Stomach smooth muscle (tissue), 2 donors: ENCODE data around the gene GORASP2.
A peak's percentile ranks its signal among the peaks of the same experiment; 100 is the strongest.

Experiments
- H3K27ac ChIP-seq: one replicate; pipeline ENCODE4 v1.7.0; 2013; ENCODE audit warnings: mild to moderate bottlenecking, low read length, inconsistent platforms
- H3K27me3 ChIP-seq, 2 donors: one replicate each; pipeline ENCODE4 v1.7.0; 2013; ENCODE audit warnings: low read length in 2 of 2; ENCODE audit not compliant: insufficient read depth in 2 of 2, control insufficient read depth in 1 of 2
- H3K36me3 ChIP-seq, 2 donors: one replicate each; pipeline ENCODE4 v1.7.0; 2013; ENCODE audit warnings: low read length in 2 of 2; ENCODE audit not compliant: control insufficient read depth in 2 of 2, insufficient read depth in 2 of 2
- H3K4me1 ChIP-seq: one replicate; pipeline ENCODE4 v1.7.0; 2013; ENCODE audit warnings: low read length; ENCODE audit not compliant: control insufficient read depth, insufficient read depth
- H3K4me3 ChIP-seq, 2 donors: one replicate each; pipeline ENCODE4 v1.7.0; 2013; ENCODE audit warnings: low read length in 2 of 2
- H3K9ac ChIP-seq, 2 donors: one replicate each; pipeline ENCODE4 v1.7.0; 2013; ENCODE audit warnings: low read length in 2 of 2, mild to moderate bottlenecking in 1 of 2
- H3K9me3 ChIP-seq, 2 donors: one replicate each; pipeline ENCODE4 v1.7.0; 2013; ENCODE audit warnings: low read length in 2 of 2; ENCODE audit not compliant: control insufficient read depth in 2 of 2
- donor health status: healthy.
- donor health status: Pancreatic carcinoma.

GORASP2 gene

GRCh38 chr2:170923799-170924198 lies 5.3 kb upstream of the GORASP2 start:
- H3K9ac ChIP-seq = no peak overlapping the region
- no peaks in the 10 kb centered on the region for H3K9me3 ChIP-seq
- H3K27ac ChIP-seq = no peak overlapping the region
- no peak overlapping the region for H3K4me3 ChIP-seq
- H3K36me3 ChIP-seq = no peaks in the 10 kb centered on the region
- no peaks in the 10 kb centered on the region for H3K27me3 ChIP-seq
- H3K4me1 ChIP-seq = peaks cover 4% of the 10 kb centered on the region

GRCh38 chr2:170924969-170925368 lies 4.1 kb upstream of the GORASP2 start:
- Histone ChIP-seq H3K9me3 (no peaks in the 10 kb centered on the region), H3K36me3 (no peaks in the 10 kb centered on the region), H3K4me3 (no peak overlapping the region), H3K4me1 (peaks cover 5% of the 10 kb centered on the region), H3K27me3 (no peaks in the 10 kb centered on the region), H3K9ac (no peak overlapping the region), H3K27ac (no peak overlapping the region)

GRCh38 chr2:170925923-170926322 lies 3.1 kb upstream of the GORASP2 start:
- Histone ChIP-seq H3K27ac (no peak overlapping the region), H3K4me1 (peaks cover 12% of the 10 kb centered on the region), H3K4me3 (no peak overlapping the region), H3K9ac (no peak overlapping the region), H3K9me3 (no peaks in the 10 kb centered on the region), H3K36me3 (no peaks in the 10 kb centered on the region), H3K27me3 (no peaks in the 10 kb centered on the region)

GRCh38 chr2:170926743-170927297 lies 2.2 kb upstream of the GORASP2 start:
- Histone ChIP-seq H3K27ac (no peak overlapping the region), H3K36me3 (no peaks in the 10 kb centered on the region), H3K27me3 (no peaks in the 10 kb centered on the region), H3K9me3 (no peaks in the 10 kb centered on the region), H3K9ac (no peak overlapping the region), H3K4me1 (peaks cover 12% of the 10 kb centered on the region), H3K4me3 (no peak overlapping the region)

- H3K27me3 ChIP-seq = no peaks in the 10 kb centered on the region
- peaks cover 12% of the 10 kb centered on the region for H3K4me1 ChIP-seq
- peak overlapping the region; percentile 79 to 83 for H3K9ac ChIP-seq
- H3K9me3 ChIP-seq = no peaks in the 10 kb centered on the region
- H3K4me3 ChIP-seq = peak overlapping the region; percentile 72 to 88
- H3K36me3 ChIP-seq = no peaks in the 10 kb centered on the region
- peak overlapping the region; percentile 73 for H3K27ac ChIP-seq
These were observed 823 bp upstream of the GORASP2 start for GRCh38 chr2:170928036-170928823.

GRCh38 chr2:170929686-170930050 lies 615 bp downstream of the GORASP2 start:
- Histone ChIP-seq H3K4me3 (peak overlapping the region; percentile 88 to 95), H3K36me3 (no peaks in the 10 kb centered on the region)

GRCh38 chr2:170930131-170930990 lies 1.3 kb downstream of the GORASP2 start:
- Histone ChIP-seq H3K4me1 (peaks cover 12% of the 10 kb centered on the region), H3K36me3 (no peaks in the 10 kb centered on the region), H3K27ac (peak overlapping the region; percentile 79), H3K9me3 (no peaks in the 10 kb centered on the region), H3K9ac (peak overlapping the region; percentile 87), H3K27me3 (no peaks in the 10 kb centered on the region), H3K4me3 (peak overlapping the region; percentile 88 to 95)

More at GRCh38 chr2:170929686-170930050, 615 bp downstream of the GORASP2 start:
- Histone ChIP-seq H3K27ac (peak overlapping the region; percentile 79), H3K4me1 (peaks cover 12% of the 10 kb centered on the region), H3K27me3 (no peaks in the 10 kb centered on the region), H3K9ac (peak overlapping the region; percentile 87), H3K9me3 (no peaks in the 10 kb centered on the region)

DNA sequence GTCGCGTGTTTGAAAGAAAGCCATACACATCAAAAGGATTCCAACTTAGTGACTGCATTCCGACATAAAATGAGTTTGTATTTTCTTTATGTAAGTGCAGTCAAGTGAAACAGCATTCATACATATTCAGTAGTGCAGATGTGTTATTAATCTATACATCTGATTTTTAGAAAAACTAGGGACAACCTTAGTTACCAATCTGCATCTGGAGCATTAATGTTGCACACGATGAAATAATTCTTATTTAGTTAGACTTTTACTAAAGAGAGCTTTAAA lies 1.9 kb downstream of the GORASP2 start:
- H3K9me3 ChIP-seq = no peaks in the 10 kb centered on the region
- no peak overlapping the region for H3K27ac ChIP-seq
- H3K36me3 ChIP-seq = no peaks in the 10 kb centered on the region
- peak overlapping the region in 1 of 2 donors; percentile 95 for H3K4me3 ChIP-seq
- H3K9ac ChIP-seq = peak overlapping the region in 1 of 2 donors; percentile 87
- H3K27me3 ChIP-seq = no peaks in the 10 kb centered on the region
- peaks cover 12% of the 10 kb centered on the region for H3K4me1 ChIP-seq

GRCh38 chr2:170932166-170932565 lies 3.1 kb downstream of the GORASP2 start:
- Histone ChIP-seq H3K27me3 (no peaks in the 10 kb centered on the region), H3K36me3 (no peaks in the 10 kb centered on the region), H3K27ac (no peak overlapping the region), H3K4me1 (peaks cover 12% of the 10 kb centered on the region), H3K4me3 (no peak overlapping the region), H3K9ac (no peak overlapping the region), H3K9me3 (no peaks in the 10 kb centered on the region)

DNA sequence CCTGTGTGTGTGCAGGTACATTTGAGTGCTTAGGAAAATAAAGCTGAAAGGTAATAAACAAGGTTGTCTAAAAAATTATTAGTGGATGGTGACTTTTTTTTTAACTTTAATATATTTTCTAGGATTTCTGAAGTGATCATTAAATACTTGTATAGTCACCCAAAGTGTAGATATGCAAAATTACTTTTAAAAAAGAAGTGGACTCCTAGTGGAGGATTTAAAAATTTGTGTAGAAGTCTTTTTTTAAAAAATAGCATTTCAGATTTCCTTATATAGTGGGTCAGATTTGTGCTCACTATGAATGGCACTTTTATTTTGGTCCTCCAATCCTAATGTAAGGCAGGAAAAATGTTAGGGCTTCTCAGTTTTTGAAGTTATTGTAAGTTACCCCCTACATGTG lies 3.9 kb downstream of the GORASP2 start:
- H3K27ac ChIP-seq = no peak overlapping the region
- H3K4me1 ChIP-seq = peaks cover 12% of the 10 kb centered on the region
- peaks cover 0 to 4% of the 10 kb centered on the region in 2 donors for H3K36me3 ChIP-seq
- no peaks in the 10 kb centered on the region for H3K27me3 ChIP-seq
- no peak overlapping the region for H3K4me3 ChIP-seq
- H3K9ac ChIP-seq = no peak overlapping the region
- no peaks in the 10 kb centered on the region for H3K9me3 ChIP-seq
